WTC11 (cell line): ENCODE data around the gene ZNHIT1. TPM values are rescaled to one million over a fixed set of nuclear protein-coding genes. Genes with fewer than 3 reads are reported as not detected.

ENCODE experiments used
- ATF2 ChIP-seq: sonication (generic); formaldehyde crosslinking; IDR thresholded peaks from 2 replicates; pipeline ENCODE4 v1.8.1; 2022; ENCODE audit warnings: low read depth, missing genetic modification reagents, borderline replicate concordance
- ATF3 ChIP-seq: sonication (generic); formaldehyde crosslinking; conservative IDR thresholded peaks from 2 replicates; pipeline ENCODE4 v1.8.1; 2022; ENCODE audit warnings: mild to moderate bottlenecking, missing genetic modification reagents
- CDX4 ChIP-seq: fragments of 250-450 bp; sonication (Bioruptor Pico); IDR thresholded peaks from 2 replicates; pipeline ENCODE4 v1.9.0; 2021; ENCODE audit warnings: moderate library complexity, mild to moderate bottlenecking, inconsistent platforms, borderline replicate concordance
- EMX1 ChIP-seq: fragments of 250-450 bp; sonication (Bioruptor Pico); IDR thresholded peaks from 2 replicates; pipeline ENCODE4 v1.8.0; 2021; ENCODE audit warnings: mild to moderate bottlenecking
- FOXJ3 ChIP-seq: sonication (generic); formaldehyde crosslinking; IDR thresholded peaks from 2 replicates; pipeline ENCODE4 v1.9.0; 2021; ENCODE audit warnings: missing genetic modification reagents, mild to moderate bottlenecking, borderline replicate concordance
- FOXP1 ChIP-seq: sonication (generic); formaldehyde crosslinking; IDR thresholded peaks from 2 replicates; pipeline ENCODE4 v1.8.0; 2022; ENCODE audit warnings: missing genetic modification reagents, mild to moderate bottlenecking, moderate library complexity, borderline replicate concordance
- GRHL2 ChIP-seq: fragments of 250-450 bp; sonication (Bioruptor Pico); IDR thresholded peaks from 2 replicates; pipeline ENCODE4 v1.8.0; 2022; ENCODE audit warnings: mild to moderate bottlenecking, moderate library complexity; ENCODE audit not compliant: insufficient replicate concordance, severe bottlenecking
- JAZF1 ChIP-seq: fragments of 250-450 bp; sonication (Bioruptor Pico); IDR thresholded peaks from 2 replicates; pipeline ENCODE4 v1.9.0; 2021; ENCODE audit warnings: moderate library complexity, mild to moderate bottlenecking, inconsistent platforms
- MXD4 ChIP-seq: fragments of 250-450 bp; sonication (Bioruptor Pico); IDR thresholded peaks from 2 replicates; pipeline ENCODE4 v1.8.0; 2021; ENCODE audit warnings: mild to moderate bottlenecking, moderate library complexity, borderline replicate concordance
- MYBL2 ChIP-seq: sonication (generic); formaldehyde crosslinking; IDR thresholded peaks from 2 replicates; pipeline ENCODE4 v1.8.1; 2023; ENCODE audit warnings: mild to moderate bottlenecking, moderate library complexity, missing genetic modification reagents
- SMAD4 ChIP-seq: sonication (generic); formaldehyde crosslinking; IDR thresholded peaks from 2 replicates; pipeline ENCODE4 v1.8.0; 2022; ENCODE audit warnings: mild to moderate bottlenecking, missing genetic modification reagents
- TEAD4 ChIP-seq: sonication (generic); formaldehyde crosslinking; IDR thresholded peaks from 2 replicates; pipeline ENCODE4 v1.8.0; 2022; ENCODE audit warnings: mild to moderate bottlenecking, missing genetic modification reagents
- ZNF416 ChIP-seq: fragments of 250-450 bp; sonication (Bioruptor Pico); IDR thresholded peaks from 2 replicates; pipeline ENCODE4 v1.9.0; 2021; ENCODE audit warnings: mild to moderate bottlenecking, inconsistent platforms
- ZNF532 ChIP-seq: fragments of 250-450 bp; sonication (Bioruptor Pico); IDR thresholded peaks from 2 replicates; pipeline ENCODE4 v1.9.0; 2021; ENCODE audit warnings: mild to moderate bottlenecking, borderline replicate concordance
- total RNA-seq: library from RNA; stranded (reverse); gene quantifications from 3 replicates; pipeline ENCODE4 v1.2.3, GENCODE V29; 2021
- TF ChIP-seq, protein P1 (sequence below): fragments of 250-450 bp; sonication (Bioruptor Pico); IDR thresholded peaks from 2 replicates; pipeline ENCODE4 v1.9.0; 2021; ENCODE audit warnings: mild to moderate bottlenecking
- TF ChIP-seq, protein P2 (sequence below): sonication (generic); formaldehyde crosslinking; IDR thresholded peaks from 2 replicates; pipeline ENCODE4 v1.8.1; 2022; ENCODE audit warnings: mild to moderate bottlenecking, missing genetic modification reagents, moderate library complexity, borderline replicate concordance
- TF ChIP-seq, protein P3 (sequence below): fragments of 250-450 bp; sonication (Bioruptor Pico); IDR thresholded peaks from 2 replicates; pipeline ENCODE4 v1.8.0; 2021; ENCODE audit warnings: mild to moderate bottlenecking
- TF ChIP-seq, protein P4 (sequence below): fragments of 250-450 bp; sonication (Bioruptor Pico); IDR thresholded peaks from 2 replicates; pipeline ENCODE4 v2.1.2; 2022; ENCODE audit warnings: mild to moderate bottlenecking, moderate library complexity
- TF ChIP-seq, protein P5 (sequence below): sonication (generic); formaldehyde crosslinking; IDR thresholded peaks from 2 replicates; pipeline ENCODE4 v1.8.0; 2022; ENCODE audit warnings: mild to moderate bottlenecking, missing genetic modification reagents
- TF ChIP-seq, protein P6 (sequence below): fragments of 250-450 bp; sonication (Bioruptor Pico); conservative IDR thresholded peaks from 2 replicates; pipeline ENCODE4 v1.9.0; 2021; ENCODE audit warnings: mild to moderate bottlenecking

ZNHIT1 gene
- total RNA-seq, 1 experiment from 2014 or later: 63.9 TPM

DNA sequence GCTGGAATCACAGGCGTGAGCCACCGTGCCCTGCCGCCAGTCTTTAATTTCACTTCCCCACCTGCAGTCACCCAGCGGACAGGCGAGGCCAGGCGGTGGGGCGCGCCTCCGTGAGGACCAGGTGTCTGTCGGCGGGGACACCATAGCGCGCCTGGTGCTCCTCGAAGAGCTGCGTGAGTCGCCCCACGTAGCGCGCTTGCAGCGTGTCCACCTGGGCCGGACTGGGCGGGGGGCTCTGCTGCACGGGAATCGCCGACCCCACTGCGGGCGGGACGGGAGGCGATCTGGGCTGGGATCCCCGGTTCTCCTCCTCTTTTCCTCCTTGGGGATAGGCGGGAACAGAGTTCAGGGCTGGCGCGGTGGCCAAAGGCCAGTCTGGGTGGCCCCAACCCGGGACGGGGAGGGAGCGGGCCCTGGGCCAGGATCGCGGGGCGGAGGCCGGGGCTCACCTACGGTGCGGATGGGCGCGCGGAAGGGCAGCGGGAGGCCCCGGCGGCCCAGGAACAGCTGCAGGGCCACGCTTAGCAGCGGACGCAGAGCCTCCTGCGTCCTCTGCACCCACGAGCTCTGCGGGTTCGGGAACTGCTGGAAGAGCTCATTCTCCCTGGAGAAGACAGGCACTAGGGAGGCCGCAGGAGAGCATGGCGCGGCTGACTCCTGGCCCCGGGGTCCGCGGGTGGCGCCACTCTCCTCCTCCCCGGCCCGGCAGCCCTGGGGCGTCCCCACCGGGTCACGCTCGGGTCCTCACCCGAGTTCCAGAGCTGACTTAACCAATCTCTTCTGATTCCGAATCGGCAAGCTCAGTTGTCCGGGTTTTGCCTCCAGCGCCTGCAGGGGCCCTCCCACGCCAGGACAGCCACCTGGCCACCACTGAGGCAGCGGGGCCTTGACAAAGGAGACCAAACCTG, 16.0 kb upstream of the ZNHIT1 start (continued):
- TF ChIP-seq, protein P1, sequence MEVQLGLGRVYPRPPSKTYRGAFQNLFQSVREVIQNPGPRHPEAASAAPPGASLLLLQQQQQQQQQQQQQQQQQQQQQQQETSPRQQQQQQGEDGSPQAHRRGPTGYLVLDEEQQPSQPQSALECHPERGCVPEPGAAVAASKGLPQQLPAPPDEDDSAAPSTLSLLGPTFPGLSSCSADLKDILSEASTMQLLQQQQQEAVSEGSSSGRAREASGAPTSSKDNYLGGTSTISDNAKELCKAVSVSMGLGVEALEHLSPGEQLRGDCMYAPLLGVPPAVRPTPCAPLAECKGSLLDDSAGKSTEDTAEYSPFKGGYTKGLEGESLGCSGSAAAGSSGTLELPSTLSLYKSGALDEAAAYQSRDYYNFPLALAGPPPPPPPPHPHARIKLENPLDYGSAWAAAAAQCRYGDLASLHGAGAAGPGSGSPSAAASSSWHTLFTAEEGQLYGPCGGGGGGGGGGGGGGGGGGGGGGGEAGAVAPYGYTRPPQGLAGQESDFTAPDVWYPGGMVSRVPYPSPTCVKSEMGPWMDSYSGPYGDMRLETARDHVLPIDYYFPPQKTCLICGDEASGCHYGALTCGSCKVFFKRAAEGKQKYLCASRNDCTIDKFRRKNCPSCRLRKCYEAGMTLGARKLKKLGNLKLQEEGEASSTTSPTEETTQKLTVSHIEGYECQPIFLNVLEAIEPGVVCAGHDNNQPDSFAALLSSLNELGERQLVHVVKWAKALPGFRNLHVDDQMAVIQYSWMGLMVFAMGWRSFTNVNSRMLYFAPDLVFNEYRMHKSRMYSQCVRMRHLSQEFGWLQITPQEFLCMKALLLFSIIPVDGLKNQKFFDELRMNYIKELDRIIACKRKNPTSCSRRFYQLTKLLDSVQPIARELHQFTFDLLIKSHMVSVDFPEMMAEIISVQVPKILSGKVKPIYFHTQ (CRISPR knock-in tag): no peak
- TF ChIP-seq GRHL2 (CRISPR knock-in tag) (no peak), ZNF532 (CRISPR knock-in tag) (no peak), ZNF416 (CRISPR knock-in tag) (no peak), SMAD4 (CRISPR knock-in tag) (no peak), TEAD4 (no peak), FOXP1 (CRISPR knock-in tag) (peak; percentile 47; the same call in 1 of the 2 replicates), MYBL2 (CRISPR knock-in tag) (no peak), JAZF1 (CRISPR knock-in tag) (no peak), FOXJ3 (no peak), MXD4 (CRISPR knock-in tag) (no peak), EMX1 (CRISPR knock-in tag) (no peak), ATF3 (CRISPR knock-in tag) (no peak), ATF2 (CRISPR knock-in tag) (no peak), CDX4 (CRISPR knock-in tag) (no peak)
- TF ChIP-seq, protein P2, sequence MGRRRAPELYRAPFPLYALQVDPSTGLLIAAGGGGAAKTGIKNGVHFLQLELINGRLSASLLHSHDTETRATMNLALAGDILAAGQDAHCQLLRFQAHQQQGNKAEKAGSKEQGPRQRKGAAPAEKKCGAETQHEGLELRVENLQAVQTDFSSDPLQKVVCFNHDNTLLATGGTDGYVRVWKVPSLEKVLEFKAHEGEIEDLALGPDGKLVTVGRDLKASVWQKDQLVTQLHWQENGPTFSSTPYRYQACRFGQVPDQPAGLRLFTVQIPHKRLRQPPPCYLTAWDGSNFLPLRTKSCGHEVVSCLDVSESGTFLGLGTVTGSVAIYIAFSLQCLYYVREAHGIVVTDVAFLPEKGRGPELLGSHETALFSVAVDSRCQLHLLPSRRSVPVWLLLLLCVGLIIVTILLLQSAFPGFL (CRISPR knock-in tag): no peak; the same call in 1 of the 2 replicates
- TF ChIP-seq, protein P3, sequence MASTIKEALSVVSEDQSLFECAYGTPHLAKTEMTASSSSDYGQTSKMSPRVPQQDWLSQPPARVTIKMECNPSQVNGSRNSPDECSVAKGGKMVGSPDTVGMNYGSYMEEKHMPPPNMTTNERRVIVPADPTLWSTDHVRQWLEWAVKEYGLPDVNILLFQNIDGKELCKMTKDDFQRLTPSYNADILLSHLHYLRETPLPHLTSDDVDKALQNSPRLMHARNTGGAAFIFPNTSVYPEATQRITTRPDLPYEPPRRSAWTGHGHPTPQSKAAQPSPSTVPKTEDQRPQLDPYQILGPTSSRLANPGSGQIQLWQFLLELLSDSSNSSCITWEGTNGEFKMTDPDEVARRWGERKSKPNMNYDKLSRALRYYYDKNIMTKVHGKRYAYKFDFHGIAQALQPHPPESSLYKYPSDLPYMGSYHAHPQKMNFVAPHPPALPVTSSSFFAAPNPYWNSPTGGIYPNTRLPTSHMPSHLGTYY (CRISPR knock-in tag): no peak
- TF ChIP-seq, protein P4, sequence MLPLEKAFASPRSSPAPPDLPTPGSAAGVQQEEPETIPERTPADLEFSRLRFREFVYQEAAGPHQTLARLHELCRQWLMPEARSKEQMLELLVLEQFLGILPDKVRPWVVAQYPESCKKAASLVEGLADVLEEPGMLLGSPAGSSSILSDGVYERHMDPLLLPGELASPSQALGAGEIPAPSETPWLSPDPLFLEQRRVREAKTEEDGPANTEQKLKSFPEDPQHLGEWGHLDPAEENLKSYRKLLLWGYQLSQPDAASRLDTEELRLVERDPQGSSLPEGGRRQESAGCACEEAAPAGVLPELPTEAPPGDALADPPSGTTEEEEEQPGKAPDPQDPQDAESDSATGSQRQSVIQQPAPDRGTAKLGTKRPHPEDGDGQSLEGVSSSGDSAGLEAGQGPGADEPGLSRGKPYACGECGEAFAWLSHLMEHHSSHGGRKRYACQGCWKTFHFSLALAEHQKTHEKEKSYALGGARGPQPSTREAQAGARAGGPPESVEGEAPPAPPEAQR: no peak
- TF ChIP-seq, protein P5, sequence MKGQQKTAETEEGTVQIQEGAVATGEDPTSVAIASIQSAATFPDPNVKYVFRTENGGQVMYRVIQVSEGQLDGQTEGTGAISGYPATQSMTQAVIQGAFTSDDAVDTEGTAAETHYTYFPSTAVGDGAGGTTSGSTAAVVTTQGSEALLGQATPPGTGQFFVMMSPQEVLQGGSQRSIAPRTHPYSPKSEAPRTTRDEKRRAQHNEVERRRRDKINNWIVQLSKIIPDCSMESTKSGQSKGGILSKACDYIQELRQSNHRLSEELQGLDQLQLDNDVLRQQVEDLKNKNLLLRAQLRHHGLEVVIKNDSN: no peak
- TF ChIP-seq, protein P6, sequence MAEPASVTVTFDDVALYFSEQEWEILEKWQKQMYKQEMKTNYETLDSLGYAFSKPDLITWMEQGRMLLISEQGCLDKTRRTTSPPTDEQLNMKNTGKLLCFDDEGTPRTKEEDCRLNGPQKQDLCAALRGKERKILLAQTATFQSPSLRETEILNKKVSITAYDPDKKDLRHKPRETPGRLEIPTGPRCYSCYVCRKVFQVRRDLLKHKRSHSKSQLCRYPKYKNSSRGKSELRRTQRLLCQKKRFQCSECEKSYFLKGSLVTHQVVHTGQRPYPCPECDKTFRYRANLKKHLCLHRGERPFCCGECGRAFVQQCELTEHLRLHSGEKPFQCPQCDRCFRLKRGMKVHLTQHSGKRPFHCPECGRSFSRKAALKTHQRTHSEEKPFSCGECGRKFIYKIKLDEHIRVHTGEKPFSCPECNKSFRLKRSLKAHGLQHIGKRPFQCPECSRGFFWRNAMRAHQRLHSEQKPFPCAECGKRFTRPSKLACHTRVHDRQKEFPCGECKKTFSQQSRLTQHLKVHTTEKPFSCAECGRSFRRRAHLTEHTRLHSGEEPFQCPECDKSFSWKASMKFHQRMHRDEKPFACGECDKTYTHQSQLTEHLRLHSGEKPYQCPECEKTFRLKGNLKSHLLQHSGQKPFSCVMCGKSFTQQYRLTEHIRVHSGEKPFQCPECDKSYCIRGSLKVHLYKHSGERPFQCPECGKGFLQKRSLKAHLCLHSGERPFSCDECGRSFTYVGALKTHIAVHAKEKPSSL (CRISPR knock-in tag): no peak
